Measurements from ENCODE around the gene ZFP30.

DNA sequence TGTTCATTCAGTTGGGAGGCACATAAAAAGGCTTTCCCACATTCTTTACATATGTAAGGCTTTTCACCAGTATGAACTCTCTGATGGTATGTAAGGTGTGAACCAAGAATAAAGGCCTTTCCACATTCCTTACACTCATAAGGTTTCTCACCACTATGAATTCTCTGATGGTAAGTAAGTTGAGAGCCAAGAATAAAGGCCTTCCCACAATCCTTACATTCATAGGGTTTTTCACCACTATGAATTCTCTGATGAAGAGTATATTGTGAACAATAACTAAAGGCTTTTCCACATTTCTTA is 89.9 kb downstream of the ZFP30 start:
- TF ChIP-seq GATA2 (IDR thresholded peaks at IDR 0.05; ENCODE audit: low read depth, low read length): no peak
- no peak for TF ChIP-seq GATA3 (IDR thresholded peaks at IDR 0.05; ENCODE audit: low read depth, low read length)

Data from SH-SY5Y (cell line).